Measurements from ENCODE around the gene EGFLAM.
"Not testable (repeated sequence)": the region's sequence is repeated elsewhere in the genome, so short reads cannot be mapped to it uniquely, and the experiment has no call there.

EGFLAM gene

DNA sequence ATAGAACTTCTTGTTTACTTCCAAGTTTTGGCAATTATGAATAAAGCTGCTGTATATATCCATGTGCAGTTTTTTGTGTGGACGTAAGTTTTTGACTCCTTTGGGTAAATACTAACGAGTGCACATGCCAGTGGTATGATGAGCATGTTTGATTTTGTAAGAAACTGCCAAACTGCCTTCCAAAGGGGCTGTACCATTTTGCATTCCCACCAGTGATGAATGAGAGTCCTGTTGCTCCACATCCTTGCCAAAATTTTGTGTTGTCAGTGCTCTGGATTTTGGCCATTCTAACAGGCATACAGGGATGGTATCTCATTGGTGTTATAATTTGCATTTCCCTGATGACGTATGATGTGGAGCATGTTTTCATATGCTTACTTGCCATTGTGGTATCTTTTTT lies 73.5 kb downstream of the EGFLAM start:
- no peak for DNase-seq

DNA sequence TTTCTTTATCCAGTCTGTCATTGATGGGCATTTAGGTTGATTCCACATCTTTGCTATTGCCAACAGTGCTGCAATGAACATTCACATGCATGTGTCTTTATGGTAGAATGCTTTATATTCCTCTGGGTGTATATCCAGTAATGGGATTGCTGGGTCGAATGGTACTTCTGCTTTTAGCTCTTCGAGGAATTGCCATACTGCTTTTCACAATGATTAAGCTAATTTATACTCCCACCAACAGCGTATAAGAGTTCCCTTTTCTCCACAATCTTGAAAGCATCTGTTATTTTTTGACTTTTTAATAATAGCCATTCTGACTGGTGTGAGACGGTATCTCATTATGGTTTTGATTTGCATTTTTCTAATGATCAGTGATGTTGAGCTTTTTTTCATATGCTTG lies 74.8 kb downstream of the EGFLAM start:
- DNase-seq, result not testable (repeated sequence)

DNA sequence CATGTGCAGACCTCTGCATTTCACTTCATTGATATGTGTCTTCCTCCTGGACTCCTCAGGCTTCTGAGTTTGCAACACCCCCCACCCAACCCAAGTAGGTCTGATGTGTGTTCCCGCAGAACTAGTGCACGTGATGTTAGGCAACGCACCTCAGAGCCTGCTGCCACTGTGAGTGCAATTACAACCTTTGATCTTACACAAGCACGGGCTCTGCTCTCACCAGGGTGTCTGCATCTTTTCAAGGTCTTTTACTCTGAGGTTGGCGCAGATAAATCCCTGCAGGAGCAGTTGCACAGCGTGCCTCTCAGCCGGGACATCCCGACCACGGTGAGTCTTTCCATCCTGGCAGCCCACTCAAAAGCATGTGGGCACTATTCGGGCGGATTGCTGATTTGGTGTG lies 80.1 kb downstream of the EGFLAM start:
- DNase-seq, result no peak

DNA sequence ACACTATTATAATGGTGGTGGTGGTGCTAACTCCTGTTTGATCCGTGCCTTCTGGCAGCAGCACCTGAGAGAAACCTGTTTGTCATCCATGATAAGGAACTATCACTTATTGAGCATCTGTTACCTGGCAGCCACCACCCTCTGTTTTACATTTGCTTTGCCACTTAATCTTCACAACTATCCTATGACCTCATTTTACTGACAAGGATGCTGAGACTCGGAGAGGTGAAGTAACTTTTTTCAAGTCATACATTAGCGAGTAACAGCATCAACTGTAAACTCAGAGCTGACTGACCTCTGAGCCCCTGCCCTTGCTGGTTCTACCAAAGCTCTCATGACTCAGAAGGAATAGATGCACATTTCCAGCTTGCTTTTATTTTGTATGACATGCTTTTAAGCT lies 81.1 kb downstream of the EGFLAM start:
- no peak for DNase-seq

DNA sequence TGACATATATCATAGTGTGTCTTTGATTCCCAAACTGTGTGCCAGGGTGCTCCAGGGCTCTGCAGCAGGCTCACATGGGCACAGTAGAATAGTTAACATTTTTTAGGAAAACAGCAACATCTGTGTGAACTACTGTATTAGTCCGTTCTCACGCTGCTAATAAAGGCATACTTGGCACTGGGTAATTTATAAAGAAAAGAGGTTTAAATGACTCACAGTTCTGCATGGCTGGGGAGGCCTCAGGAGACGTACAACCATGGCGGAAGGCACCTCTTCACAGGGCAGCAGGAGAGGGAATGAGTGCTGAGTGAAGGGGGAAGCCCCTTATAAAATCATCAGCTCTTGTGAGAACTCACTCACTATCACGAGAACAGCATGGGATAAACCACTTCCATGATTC lies 82.7 kb downstream of the EGFLAM start:
- DNase-seq, result no peak

DNA sequence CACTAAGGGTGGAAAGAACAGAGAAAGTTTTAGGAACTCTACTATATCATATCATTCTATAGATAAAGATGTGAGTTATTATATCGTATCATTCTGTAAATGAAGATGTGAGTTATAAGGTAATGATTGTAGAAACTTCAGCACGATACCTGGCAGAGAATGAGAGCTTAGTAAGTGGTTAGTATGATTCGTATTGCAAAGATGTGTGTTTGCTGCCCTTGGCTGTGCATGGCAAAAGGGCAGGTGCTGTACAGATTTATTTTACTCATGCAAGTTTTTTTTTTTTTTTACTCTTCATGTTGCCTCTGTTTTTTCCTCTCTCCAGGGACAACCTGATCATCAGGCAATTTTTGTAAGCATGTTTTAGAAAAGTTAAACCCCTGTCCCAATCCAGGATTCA lies 83.3 kb downstream of the EGFLAM start:
- no peak for DNase-seq

DNA sequence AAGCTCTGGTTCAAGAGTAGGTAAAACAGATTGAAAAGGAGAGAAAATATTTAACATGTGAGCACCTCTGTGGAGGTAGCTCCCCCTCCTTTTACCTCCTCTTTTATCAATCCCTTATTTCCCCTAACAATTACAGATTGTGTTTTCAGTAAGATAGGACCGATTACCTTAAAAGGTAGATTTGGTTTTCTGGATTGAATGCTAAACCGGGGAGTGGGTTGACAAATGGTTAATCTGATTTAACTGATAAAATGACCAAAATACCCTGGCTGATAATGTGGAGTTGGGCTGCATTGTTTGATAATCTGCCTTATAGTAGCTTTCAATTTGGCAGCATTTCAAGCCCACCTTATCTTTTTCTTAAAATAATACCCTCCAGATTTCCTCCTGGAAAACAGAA lies 83.9 kb downstream of the EGFLAM start:
- DNase-seq, result no peak

DNA sequence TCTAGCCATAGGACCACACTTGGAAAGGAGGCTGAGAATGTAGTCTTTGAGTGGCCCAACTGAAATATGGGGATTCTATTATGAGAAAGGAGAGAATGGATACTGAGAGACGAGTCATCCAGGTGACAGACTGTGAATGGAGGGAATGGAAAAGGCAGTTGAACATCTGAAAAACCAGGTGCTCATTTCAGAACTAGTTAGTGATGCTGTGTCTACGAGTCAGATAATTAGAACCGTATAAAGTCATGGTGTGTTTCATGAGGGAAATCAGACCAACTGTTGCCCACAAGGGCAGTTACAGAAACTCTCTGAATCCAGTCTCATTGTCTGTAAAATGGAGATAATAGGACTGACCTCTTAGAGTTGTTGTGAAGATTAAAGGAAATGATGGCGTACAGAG lies 86.5 kb downstream of the EGFLAM start:
- DNase-seq, result no peak

DNA sequence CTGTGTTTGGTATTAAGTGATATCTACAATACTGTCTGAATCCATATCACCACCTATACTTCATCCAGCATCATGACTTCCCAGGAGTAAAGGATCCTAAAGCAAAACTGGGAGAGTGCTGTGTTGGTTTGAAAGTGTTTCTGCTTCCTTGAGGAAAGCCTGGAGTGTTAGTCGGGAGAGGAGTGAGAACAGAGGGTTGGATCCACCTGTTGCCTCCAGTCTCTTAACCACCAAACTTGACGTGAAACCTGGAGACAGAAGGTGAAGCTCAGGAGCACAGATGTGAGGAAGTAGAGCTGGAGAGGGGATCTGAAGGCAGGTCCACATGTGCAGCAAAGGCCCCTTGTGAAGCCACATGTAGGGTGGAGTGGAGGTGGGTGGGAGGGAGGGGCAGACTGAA lies 88.2 kb downstream of the EGFLAM start:
- no peak for DNase-seq

DNA sequence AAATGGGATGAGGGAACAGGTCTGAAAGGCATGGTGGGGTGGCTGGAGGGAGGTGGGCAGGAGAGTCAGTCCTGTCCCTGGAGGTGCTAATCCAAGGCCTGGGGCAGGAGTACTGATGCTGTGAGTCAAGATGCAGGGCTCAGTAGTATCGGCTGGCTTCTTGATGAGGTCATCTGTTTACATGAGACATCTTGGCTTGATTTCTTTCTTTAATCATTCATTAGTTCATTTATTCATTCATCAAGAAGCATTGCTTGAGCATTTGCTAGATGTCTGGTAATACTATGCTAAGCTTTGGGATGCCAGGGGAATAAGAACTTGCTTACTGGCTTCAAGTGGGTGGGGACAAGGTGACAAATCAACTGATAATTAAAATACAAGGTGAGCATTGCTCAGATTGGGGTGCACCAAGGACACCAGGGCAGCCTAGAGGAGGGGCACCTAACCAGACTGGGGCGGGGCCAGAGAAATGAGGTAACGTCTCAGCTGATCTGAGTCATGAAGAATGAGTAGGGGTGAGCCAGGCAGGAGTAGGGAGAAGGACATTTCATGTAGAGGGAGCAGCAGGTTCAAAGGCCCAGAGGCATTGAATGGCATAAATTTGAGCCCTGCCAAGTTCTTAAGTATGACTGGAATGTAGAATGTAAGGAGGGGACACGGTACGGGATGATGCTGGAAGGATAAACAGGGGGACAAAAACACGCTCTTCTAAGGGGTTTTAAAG lies 88.8 kb downstream of the EGFLAM start:
- DNase-seq, result no peak

DNA sequence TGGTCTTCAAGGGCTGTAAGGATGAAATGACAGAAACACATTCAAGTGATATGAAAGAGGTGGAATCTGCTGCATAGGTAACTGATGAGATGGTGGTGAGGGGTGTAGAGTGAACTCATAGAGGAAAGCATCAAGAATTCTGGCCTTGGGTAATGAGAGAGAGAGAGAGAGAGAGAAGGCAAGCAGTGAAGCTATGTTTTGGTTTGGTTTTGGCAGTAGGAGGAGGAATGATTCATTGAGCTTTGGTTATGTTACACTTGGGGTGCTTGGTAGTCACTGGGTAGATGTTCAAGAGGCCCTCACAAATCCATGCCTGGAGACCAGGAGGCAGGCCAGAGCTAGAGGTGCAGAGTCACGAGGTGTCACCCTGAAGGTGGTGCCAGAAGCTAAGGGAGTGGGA lies 89.5 kb downstream of the EGFLAM start:
- DNase-seq, result no peak

DNA sequence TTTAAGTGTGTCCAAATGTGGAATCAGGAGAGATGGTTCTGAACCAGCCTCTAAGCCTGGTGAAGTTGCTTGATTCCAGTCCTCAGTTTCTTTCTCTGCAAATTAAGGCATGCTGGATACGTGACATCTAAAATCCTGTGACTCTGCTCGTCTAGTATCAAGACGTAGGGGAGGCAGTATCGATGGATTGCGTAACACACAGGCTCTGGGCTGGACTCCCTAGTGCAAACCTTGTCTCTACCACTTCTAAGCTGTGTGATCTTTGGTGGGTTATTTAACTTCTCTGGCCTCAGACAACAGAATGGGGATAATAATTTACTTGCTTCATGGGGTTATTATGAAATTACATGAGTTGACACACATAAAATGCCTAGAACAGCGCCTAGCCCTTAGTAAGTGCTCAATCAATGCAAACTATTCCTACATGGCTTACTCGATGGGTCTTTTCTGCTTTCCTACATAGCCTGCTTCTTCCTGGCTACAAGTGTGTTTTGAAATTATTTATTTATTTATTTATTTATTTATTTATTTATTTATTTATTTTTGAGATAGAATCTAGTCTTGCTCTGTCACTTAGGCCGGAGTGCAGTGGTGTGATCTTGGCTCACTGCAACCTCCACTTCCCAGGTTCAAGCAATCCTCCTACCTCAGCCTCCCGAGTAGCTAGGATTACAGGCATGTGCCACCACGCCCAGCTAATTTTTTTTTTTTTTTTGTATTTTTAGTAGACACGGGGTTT lies 102.1 kb downstream of the EGFLAM start:
- no peak for DNase-seq

DNA sequence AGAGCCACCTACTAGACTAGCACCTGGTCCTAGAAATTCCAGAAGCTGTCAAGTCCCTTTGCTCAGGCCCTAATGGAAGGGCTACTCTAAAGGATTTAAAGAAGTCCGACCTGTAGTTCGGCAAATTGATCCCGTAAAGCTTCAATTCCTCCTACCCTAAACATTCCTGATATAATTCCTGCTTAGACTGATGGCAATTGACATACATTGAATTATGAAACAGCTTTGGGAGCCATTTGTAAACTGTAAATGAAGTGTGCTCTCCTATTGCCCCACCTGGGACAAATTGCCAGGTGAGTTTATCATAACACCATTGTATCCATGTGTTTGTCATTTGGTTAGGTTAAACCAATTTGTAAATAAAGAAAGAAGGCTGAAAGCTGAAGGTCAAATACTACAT lies 104.4 kb downstream of the EGFLAM start:
- no peak for DNase-seq

DNA sequence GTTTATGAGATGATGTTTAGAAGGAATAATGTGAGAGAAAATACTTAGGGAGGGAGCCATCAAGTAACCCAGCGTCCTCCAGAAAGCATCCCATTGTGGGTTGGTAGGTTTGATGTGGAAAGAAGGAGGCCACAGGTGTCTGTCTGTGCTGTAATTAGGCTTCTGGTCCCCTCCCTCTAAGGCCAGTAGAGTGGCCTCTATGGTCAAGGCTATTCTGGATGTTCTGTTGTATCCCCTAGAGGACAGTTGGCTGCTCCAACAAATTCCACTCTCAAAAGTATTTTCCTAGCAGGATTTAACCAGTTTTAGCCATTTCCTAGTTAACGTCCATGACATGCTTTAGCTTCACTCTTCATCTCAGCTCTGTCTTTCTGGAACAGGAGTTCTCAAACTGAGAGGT lies 106.5 kb downstream of the EGFLAM start:
- DNase-seq, result no peak

DNA sequence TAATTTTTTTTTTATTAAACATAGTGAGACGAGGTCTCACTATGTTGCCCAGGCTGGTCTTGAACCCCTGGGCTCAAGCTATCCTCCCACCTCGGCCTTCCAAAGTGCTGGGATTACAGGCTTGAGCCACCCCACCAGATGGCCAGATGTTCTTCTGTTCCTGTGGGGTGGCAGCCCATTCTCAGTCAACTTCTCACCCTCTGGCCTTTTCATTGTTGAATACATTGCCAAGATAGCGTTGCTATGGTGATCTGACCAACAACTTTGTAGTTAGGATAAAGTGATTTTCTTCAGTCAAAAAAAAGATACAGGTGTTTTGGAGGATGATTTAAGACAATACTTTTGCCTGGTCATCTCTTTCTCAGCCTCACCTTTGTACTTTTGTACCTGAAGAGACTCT lies 109.1 kb downstream of the EGFLAM start:
- DNase-seq, result no peak

DNA sequence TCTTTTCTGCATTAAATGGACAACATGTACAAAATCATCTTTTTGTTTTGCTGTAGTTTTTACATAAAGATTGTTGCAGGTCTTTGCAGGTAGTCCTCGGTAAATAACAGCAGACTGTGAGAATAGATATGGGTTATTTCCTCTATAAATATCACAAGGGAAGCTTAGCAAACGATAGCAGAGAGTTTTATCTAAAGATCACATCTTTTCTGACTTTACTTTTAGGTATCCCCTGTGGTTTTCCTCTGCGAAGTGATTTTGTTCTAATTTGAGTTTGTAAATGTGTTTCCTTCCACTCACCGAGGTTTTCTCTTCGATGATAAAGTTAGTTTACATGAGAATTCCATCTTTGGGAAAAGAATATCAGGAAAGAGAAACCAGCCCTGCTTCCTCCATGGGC lies 109.6 kb downstream of the EGFLAM start:
- DNase-seq, result no peak

DNA sequence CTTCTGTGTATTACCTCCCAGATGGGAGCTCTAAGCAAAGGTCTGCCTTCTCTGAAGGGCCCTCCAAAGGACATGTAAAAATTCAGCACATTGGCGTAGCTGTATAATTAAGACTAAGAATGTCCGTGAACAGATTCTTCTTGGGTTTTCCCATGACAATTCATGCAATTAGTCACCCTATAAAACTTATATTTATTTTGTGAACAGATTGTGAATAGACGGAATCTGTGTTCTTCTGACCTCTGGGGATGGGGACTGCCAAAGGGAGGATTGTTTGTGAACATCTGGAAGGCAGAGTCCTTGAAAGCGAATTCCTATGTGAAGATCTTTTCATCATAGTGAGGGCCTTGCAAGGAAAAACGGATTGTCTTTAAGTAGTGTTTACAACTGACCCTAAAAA lies 111.3 kb downstream of the EGFLAM start:
- no peak for DNase-seq

DNA sequence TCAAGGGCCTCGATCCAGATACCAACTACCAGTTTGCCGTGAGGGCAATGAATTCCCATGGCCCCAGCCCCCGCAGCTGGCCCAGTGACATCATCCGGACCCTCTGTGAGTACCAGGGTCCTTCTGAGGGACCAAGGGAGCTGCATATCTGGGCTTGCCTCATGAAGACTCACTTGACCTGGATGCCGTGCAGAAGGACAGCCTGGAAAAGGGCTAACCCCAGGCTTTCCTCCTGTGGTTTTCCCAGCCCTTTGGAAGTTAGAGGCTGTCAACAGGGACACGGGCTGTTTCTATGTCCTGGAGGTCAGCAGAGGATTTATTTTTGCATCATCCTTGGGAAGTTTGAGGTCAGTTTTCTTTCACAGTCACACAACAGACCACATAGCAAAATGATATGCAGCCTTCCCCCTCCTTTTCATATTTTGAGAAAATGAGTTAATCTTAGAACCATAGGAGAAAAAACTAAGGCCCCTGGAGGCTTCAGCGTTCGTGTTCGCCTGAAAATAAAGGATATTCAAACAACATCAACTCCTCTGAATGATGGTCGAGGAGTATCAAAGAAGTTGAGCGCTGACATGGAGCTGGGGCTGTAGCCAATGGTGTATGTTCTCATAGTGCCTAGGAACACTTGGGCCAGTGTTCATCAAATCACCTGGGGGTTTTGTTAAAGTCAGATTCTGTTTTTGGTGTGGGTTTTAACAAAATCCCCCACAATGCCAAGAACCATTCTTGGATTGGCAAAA lies 112.2 kb downstream of the EGFLAM start:
- DNase-seq, result no peak

DNA sequence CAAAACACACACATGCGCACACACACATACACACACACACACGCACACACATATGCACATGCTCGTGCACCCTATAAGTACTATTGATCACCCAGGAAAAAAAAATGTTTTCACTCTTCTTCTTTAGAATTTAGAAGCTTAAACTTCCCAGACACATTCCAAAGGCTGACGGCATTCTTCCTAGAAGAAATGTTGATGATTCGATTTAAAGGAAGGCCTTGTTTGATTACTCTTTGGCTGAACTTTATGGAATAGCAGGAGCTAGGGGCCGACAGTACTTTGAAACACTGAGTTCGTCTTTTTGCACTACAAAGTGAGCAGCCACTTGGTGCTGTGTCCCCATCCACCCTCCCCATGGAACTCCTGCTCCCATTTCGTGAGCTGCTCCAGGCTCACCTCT lies 113.2 kb downstream of the EGFLAM start:
- DNase-seq, result no peak

DNA sequence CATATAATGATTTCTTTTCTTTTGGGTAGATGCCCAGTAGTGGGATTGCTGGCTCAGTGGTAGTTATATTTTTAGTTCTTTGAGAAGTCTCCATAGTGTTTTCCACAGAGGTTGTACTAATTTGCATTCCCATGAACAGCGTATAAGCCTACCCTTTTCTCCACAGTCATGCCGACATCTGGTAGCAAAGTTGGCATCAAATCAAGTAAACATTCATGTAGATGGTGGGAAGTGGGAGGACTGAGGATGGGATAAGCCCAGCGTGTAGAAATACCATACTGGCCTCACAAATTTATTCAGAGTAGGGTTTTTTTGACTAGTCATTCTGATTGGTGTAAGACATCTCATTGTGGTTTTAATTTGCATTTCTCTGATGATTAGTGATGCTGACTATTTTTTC lies 115.4 kb downstream of the EGFLAM start:
- DNase-seq, result no peak

DNA sequence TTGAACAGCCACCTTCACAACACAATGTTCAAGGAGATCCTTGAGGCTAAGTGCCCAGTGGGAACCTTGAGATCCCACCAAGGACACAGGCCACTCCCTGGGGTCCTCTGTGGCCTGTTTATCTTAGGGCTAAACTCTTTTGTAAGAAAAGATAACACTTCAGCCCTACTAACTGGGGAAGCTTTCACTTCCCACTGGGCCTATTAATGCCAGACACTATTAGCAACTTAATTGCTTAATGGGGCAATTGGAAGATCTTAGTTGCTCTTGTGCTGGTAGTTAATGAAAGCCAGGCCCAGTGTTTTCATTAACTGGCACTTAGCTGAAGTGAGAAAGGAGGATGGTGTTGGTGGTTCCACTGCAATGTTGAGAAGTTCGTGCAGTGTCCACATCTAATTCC lies 117.1 kb downstream of the EGFLAM start:
- DNase-seq, result no peak

DNA sequence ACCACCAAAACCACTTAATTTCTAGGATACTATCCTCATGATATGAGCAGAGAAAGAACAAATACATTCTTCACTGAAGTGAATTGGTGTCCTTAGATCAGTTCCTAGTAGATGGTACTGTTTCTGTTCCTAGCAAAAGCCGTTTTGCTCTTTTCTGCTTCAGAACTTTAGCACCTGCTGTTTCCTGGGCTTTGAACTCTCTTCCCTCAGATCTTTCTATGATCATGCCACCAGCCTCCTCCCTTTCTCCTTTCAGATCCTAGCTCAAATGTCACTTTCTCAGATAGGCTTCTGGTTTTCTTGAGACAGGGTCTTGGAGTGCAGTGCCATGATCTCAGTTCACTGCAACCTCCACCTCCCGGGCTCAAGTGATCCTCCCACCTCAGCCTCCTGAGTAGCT lies 118.0 kb downstream of the EGFLAM start:
- DNase-seq, result no peak

DNA sequence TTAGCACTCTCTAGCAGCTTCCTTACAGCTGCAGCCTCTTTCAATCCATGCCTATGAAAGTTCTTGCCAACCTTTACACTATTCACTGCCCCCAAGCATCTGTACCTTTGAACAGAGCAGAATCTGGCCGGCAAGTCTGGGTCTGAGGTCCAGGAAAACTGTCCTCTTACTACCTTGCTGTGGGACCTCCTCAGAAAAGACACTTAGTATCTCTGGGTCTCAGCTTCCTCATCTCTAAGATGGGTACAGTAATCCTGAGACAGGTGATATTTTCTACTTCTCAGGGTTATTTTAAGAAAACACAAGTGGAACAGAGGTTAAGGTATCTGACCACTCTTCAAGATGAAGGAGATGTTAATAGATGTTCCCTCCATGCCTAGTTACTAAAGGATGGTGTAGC lies 120.2 kb downstream of the EGFLAM start:
- DNase-seq, result no peak

DNA sequence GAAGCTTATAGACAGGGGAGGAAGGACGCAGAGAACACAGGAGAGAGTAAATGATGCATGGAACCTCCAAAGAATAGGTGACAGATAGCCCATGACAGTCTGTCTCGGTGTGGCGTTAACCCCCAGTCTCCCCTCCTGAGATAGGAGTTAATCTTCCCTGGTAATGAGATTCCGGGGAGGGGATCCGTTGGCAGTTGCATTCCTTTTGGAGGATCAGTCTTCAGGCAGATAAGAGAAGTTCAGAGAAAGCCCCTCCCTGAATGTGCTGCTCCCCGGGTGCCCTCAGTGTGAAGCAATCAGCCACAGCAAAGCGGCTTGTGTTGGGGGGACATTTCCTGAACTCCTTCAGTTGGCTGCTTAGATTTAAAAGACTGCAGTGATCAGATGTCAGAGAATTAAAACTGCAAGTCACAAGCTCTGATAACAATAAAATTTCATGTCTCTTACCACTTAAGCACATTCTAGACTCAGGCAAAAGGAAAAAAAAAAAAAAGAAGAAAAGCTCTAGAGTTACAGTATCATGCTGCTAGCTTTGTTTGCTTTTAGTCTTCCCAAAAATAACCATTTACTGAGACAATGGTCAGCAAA lies 121.1 kb downstream of the EGFLAM start:
- DNase-seq, result no peak

Measured in activated naive CD4-positive, alpha-beta T cell treated with anti-CD3 and anti-CD28 coated beads, Interleukin-2, amount 50 U/mL, for 16 hours (primary cell).